ENCODE measurements around the gene NRG3. TPM values are rescaled to one million over a fixed set of nuclear protein-coding genes. Genes with fewer than 3 reads are reported as not detected.
"Not testable (repeated sequence)": the region's sequence is repeated elsewhere in the genome, so short reads cannot be mapped to it uniquely, and the experiment has no call there.

The NRG3 gene
- total RNA-seq, 1 donor from 2014 or later, result 10.7 TPM

- no peak for DNase-seq (ENCODE audit: low read depth in 2 of 2)
These were observed 1033.1 kb downstream of the NRG3 start for GRCh38 chr10:82908096-82908495.

- DNase-seq (ENCODE audit: low read depth in 2 of 2), result no peak
These were observed 1033.8 kb downstream of the NRG3 start for GRCh38 chr10:82908751-82909150.

- no peak for DNase-seq (ENCODE audit: low read depth in 2 of 2)
These were observed 1035.3 kb downstream of the NRG3 start for GRCh38 chr10:82910301-82910700.

- no peak for DNase-seq (ENCODE audit: low read depth in 2 of 2)
These were observed 1039.7 kb downstream of the NRG3 start for GRCh38 chr10:82914655-82915136.

- no peak for DNase-seq (ENCODE audit: low read depth in 2 of 2)
These were observed 1041.9 kb downstream of the NRG3 start for GRCh38 chr10:82916941-82917340.

GRCh38 chr10:82918022-82918421, 1043.0 kb downstream of the NRG3 start:
- DNase-seq (ENCODE audit: low read depth in 2 of 2), result no peak

GRCh38 chr10:82922046-82922445, 1047.1 kb downstream of the NRG3 start:
- DNase-seq (ENCODE audit: low read depth in 2 of 2), result no peak

- DNase-seq (ENCODE audit: low read depth in 2 of 2), result no peak
These were observed 1047.8 kb downstream of the NRG3 start for GRCh38 chr10:82922755-82923154.

GRCh38 chr10:82924711-82925110, 1049.7 kb downstream of the NRG3 start:
- DNase-seq (ENCODE audit: low read depth in 2 of 2), result no peak

GRCh38 chr10:82925547-82925946, 1050.6 kb downstream of the NRG3 start:
- DNase-seq (ENCODE audit: low read depth in 2 of 2), result no peak

GRCh38 chr10:82932451-82932850, 1057.5 kb downstream of the NRG3 start:
- no peak for DNase-seq (ENCODE audit: low read depth in 2 of 2)

GRCh38 chr10:82934429-82934828, 1059.4 kb downstream of the NRG3 start:
- DNase-seq (ENCODE audit: low read depth in 2 of 2), result no peak

GRCh38 chr10:82934947-82935346, 1060.0 kb downstream of the NRG3 start:
- no peak for DNase-seq (ENCODE audit: low read depth in 2 of 2)

GRCh38 chr10:82938331-82938730, 1063.3 kb downstream of the NRG3 start:
- no peak for DNase-seq (ENCODE audit: low read depth in 2 of 2)

GRCh38 chr10:82942286-82943099, 1067.5 kb downstream of the NRG3 start:
- no peak for DNase-seq (ENCODE audit: low read depth in 2 of 2)

- DNase-seq (ENCODE audit: low read depth in 2 of 2), result no peak
These were observed 1068.1 kb downstream of the NRG3 start for GRCh38 chr10:82943142-82943541.

GRCh38 chr10:82949816-82950575, 1075.0 kb downstream of the NRG3 start:
- DNase-seq (ENCODE audit: low read depth in 2 of 2), result no peak

- no peak for DNase-seq (ENCODE audit: low read depth in 2 of 2)
These were observed 1078.3 kb downstream of the NRG3 start for GRCh38 chr10:82953331-82953730.

GRCh38 chr10:82953909-82954308, 1078.9 kb downstream of the NRG3 start:
- no peak for DNase-seq (ENCODE audit: low read depth in 2 of 2)

- DNase-seq (ENCODE audit: low read depth in 2 of 2), result not testable (repeated sequence)
These were observed 1085.5 kb downstream of the NRG3 start for GRCh38 chr10:82960421-82961060.

GRCh38 chr10:82961864-82962263, 1086.9 kb downstream of the NRG3 start:
- no peak for DNase-seq (ENCODE audit: low read depth in 2 of 2)

GRCh38 chr10:82966130-82966529, 1091.1 kb downstream of the NRG3 start:
- DNase-seq (ENCODE audit: low read depth in 2 of 2), result no peak
